ENCODE data around the gene TSHZ2. TPM values are rescaled to one million over a fixed set of nuclear protein-coding genes. Genes with fewer than 3 reads are reported as not detected.

The TSHZ2 gene
- total and polyA plus RNA-seq, 2 of the 4 experiments (the other 2 are of a cell fraction) = under 0.01 to 0.02 TPM

DNA sequence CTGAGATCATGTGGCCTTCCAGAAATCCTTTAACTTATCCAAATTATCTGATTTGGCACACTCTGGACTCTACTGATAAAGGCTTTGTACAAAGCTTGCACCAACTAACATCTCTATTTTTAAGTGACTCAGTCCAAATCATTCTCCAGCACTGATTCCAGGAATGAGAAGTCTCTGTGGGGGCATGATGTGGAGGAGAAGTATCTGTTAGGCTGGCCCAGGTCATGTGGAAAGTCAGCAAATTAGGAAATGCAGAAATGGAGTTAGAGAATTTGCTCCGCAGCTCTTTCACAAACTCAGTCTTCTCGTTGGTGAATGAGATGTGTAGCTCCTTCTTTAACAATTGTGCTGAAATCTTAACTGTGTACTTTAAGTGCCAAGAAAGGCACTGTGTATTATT is 455.8 kb downstream of the TSHZ2 start:
- CTCF ChIA-PET = interaction anchor here (1.3 kb wide), 1 partner anchor 9 kb away, joined by 4 read pairs; no protein-coding TSS in a partner anchor
- H4K5ac ChIP-seq (ENCODE audit: low read depth, low read length) = no peak overlapping the region
- no peak overlapping the region for H3K14ac ChIP-seq (replicated peaks; ENCODE audit: low read depth, low read length)
- no peaks in the 10 kb centered on the region for H3K4me1 ChIP-seq (ENCODE audit: control insufficient read depth, insufficient read depth, low read length)
- WGBS, 2 experiments (ENCODE audit: extremely low coverage in 2 of 2, insufficient read length in 1 of 2) = no CpG with 5 or more reads among the region's 2 CpGs
- no peak overlapping the region for H4K8ac ChIP-seq (ENCODE audit: low read depth in 2 of 2, low read length in 2 of 2)
- dilution Hi-C loops (cut with HindIII; ENCODE audit: low sequenced_read_pairs, unreplicated experiment) = no loop called here
- no peak overlapping the region for H2BK5ac ChIP-seq (ENCODE audit: low read depth, low read length, poor library complexity, severe bottlenecking)
- DNase-seq = no peak
- no peak overlapping the region for H2AK9ac ChIP-seq (replicated peaks; ENCODE audit: low read depth, low read length, poor library complexity)
- H2AK5ac ChIP-seq (ENCODE audit: low read depth, low read length) = no peak overlapping the region
- no peak overlapping the region for H3K56ac ChIP-seq (ENCODE audit: extremely low read depth, insufficient read depth, low read length)
- no peak overlapping the region for H3K4ac ChIP-seq (ENCODE audit: low read depth, low read length)
- no peak overlapping the region for H2BK20ac ChIP-seq (ENCODE audit: low read depth, low read length)
- in situ Hi-C loops (cut with MboI; ENCODE audit: low sequenced_read_pairs) = no loop called here
- H3K4me3 ChIP-seq (ENCODE audit: insufficient read depth, low read depth, low read length) = no peak overlapping the region
- H3K23ac ChIP-seq (ENCODE audit: low read depth, low read length) = no peak overlapping the region
- H3K9me1 ChIP-seq (ENCODE audit: insufficient read depth, low read length) = no peaks in the 10 kb centered on the region
- H3K18ac ChIP-seq (ENCODE audit: low read depth, low read length) = no peak overlapping the region
- intact Hi-C loops (cut with micrococcal nuclease) = no loop called here
- H2AFZ ChIP-seq (replicated peaks; ENCODE audit: low read length, poor library complexity) = no peak overlapping the region
- BruUV-seq (replicated peaks) = no TSS peak
- no peak overlapping the region for H2BK120ac ChIP-seq (ENCODE audit: low read depth, low read length)
- H3K36me3 ChIP-seq (ENCODE audit: control insufficient read depth, insufficient read depth, low read length) = no peaks in the 10 kb centered on the region
- H3K4me2 ChIP-seq (ENCODE audit: low read depth, low read length) = no peak overlapping the region
- ATAC-seq (ENCODE audit: low read depth) = no peak
- H3K9me3 ChIP-seq (ENCODE audit: control insufficient read depth, insufficient read depth, low read length) = no peaks in the 10 kb centered on the region
- POLR2A ChIA-PET (ENCODE audit: unreplicated experiment) = no interaction called here
- H3K27me3 ChIP-seq (ENCODE audit: control insufficient read depth, insufficient read depth, low read length) = no peaks in the 10 kb centered on the region
- no peaks in the 10 kb centered on the region for H3K79me1 ChIP-seq (ENCODE audit: low read depth in 1 of 2, low read length in 2 of 2)
- no peaks in the 10 kb centered on the region for H4K20me1 ChIP-seq (ENCODE audit: insufficient read depth, low read length)
- H3K27ac ChIP-seq (ENCODE audit: insufficient read depth, low read length) = no peak overlapping the region
- no peak overlapping the region for H2BK15ac ChIP-seq (ENCODE audit: low read depth, low read length)
- H3K9ac ChIP-seq (ENCODE audit: low read depth, low read length) = no peak overlapping the region
- TF ChIP-seq CHD1 (IDR thresholded peaks at IDR 0.05; ENCODE audit: low read depth, low read length) (no peak), RAD21 (IDR thresholded peaks at IDR 0.05; ENCODE audit: low read length) (no peak), MAFK (IDR thresholded peaks at IDR 0.05; ENCODE audit: low read depth, low read length) (no peak), FOS (IDR thresholded peaks at IDR 0.05; ENCODE audit: low read depth, low read length) (no peak), POLR2A (IDR thresholded peaks at IDR 0.05; ENCODE audit: low read depth, low read length) (no peak), MXI1 (IDR thresholded peaks at IDR 0.05; ENCODE audit: borderline replicate concordance, low read depth, low read length) (no peak), SMC3 (IDR thresholded peaks at IDR 0.05; ENCODE audit: low read depth, low read length) (no peak), RFX5 (IDR thresholded peaks at IDR 0.05; ENCODE audit: low read depth, low read length) (no peak), NFE2L2 (IDR thresholded peaks at IDR 0.05; ENCODE audit: low read depth, low read length) (no peak), BHLHE40 (IDR thresholded peaks at IDR 0.05; ENCODE audit: low read depth, low read length) (no peak), CEBPB (IDR thresholded peaks at IDR 0.05; ENCODE audit: low read depth, low read length) (no peak)
- TF ChIP-seq, protein P1, sequence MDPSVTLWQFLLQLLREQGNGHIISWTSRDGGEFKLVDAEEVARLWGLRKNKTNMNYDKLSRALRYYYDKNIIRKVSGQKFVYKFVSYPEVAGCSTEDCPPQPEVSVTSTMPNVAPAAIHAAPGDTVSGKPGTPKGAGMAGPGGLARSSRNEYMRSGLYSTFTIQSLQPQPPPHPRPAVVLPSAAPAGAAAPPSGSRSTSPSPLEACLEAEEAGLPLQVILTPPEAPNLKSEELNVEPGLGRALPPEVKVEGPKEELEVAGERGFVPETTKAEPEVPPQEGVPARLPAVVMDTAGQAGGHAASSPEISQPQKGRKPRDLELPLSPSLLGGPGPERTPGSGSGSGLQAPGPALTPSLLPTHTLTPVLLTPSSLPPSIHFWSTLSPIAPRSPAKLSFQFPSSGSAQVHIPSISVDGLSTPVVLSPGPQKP (IDR thresholded peaks at IDR 0.05; ENCODE audit: borderline replicate concordance, low read depth, low read length) = no peak
- H4K91ac ChIP-seq (ENCODE audit: insufficient read depth, low read depth, low read length) = no peak overlapping the region

Measured in IMR-90 (cell line).